GM12892 (cell line): Measurements from ENCODE around the gene CHRNA10.

Experiments
- POLR2A ChIP-seq: IDR thresholded peaks from 2 replicates; pipeline ENCODE4 v1.6.1; 2011; ENCODE audit warnings: low read depth, low read length, control low read depth
- POLR2AphosphoS5 ChIP-seq: IDR thresholded peaks from 2 replicates; pipeline ENCODE4 v1.6.1; 2011; ENCODE audit warnings: low read depth, low read length, control low read depth

GRCh38 chr11:3685923-3686322 lies 14.7 kb upstream of the CHRNA10 start:
- TF ChIP-seq POLR2A (no peak), POLR2AphosphoS5 (no peak)
